Ascending aorta (tissue), 2 donors: ENCODE measurements around the gene CCDC141. TPM values are rescaled to one million over a fixed set of nuclear protein-coding genes. Genes with fewer than 3 reads are reported as not detected.

Experiments used
- DNase-seq, 2 donors: peaks; one replicate each; pipeline ENCODE4 v3.0.0-alpha.2; 2019; ENCODE audit warnings: low spot score in 2 of 2
- H3K27ac ChIP-seq, 2 donors: fragments of 200-600 bp; sonication (generic); one replicate each; pipeline ENCODE4 v1.5.1; 2016 to 2017; ENCODE audit warnings: mild to moderate bottlenecking in 1 of 2
- H3K27me3 ChIP-seq: fragments of 200-600 bp; sonication (generic); one replicate; pipeline ENCODE4 v1.5.1; 2017
- H3K36me3 ChIP-seq, 2 donors: fragments of 200-600 bp; sonication (generic); one replicate each; pipeline ENCODE4 v1.5.1; 2016
- H3K4me1 ChIP-seq, 2 donors: fragments of 200-600 bp; sonication (generic); one replicate each; pipeline ENCODE4 v1.5.1; 2016 to 2017; ENCODE audit warnings: mild to moderate bottlenecking in 1 of 2
- H3K4me3 ChIP-seq, 2 donors: fragments of 200-600 bp; sonication (generic); one replicate each; pipeline ENCODE4 v1.5.1; 2016 to 2017; ENCODE audit warnings: mild to moderate bottlenecking in 1 of 2
- H3K9me3 ChIP-seq, 2 donors: fragments of 200-600 bp; sonication (generic); one replicate each; pipeline ENCODE4 v1.5.1; 2016
- CTCF ChIP-seq, 3 experiments: fragments of 200-600 bp in 2 of 3; fragments of 450-650 bp in 1 of 3; sonication (generic) in 2 of 3; IDR thresholded peaks; one replicate each; pipeline ENCODE4 v1.5.1; 2016 to 2019; ENCODE audit warnings: antibody characterized with exemption in 3 of 3, mild to moderate bottlenecking in 1 of 3, moderate library complexity in 1 of 3
- intact Hi-C: fragments of 100-400 bp; cut with DNase I; formaldehyde crosslinking; loops from one replicate; pipeline ENCODE4 v1.15.1; 2023
- total RNA-seq: library from RNA; depleted of rRNA; stranded (reverse); fragments of >200 nt; gene quantifications from one replicate; pipeline ENCODE4 v1.1.0, GENCODE V29; 2016

Gene CCDC141
- total RNA-seq, 1 donor from 2014 or later: 2.0 TPM

DNA sequence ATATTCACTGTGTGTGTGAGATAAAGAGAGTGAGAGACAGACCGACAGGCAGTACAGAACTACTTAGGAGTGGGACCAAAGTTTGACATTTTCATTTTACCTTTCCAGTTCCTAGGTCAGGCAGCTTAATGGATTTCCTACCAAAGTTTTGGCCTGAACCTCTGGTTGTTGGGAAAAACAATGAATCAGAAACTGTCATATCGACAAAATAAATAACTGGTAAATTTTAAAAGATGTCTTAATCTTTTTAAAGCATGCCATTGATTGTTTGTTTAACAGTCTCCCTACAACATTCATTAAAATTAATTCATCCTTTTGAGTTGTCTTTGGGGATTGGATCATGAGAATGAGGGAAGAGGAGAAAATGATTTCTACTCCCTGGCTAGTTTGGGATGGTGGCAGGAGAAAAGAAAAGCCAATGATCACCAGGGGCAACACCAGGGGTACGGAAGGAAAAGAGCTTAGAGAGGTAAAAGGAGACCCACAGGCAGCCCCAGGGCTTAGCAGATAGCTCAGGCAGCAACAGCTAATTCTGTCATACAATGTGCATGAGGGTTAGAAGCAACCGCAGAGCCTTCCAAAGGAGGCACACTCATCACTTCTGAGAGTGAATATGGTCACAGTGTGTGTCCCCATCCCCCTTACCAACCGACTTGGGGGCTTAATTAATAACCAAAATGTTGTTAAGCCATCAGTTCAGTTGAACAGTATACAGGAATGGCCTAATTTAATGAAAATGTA, 98.5 kb downstream of the CCDC141 start:
- no peak for DNase-seq
- H3K4me3 ChIP-seq: no peak overlapping the region
- no peak for TF ChIP-seq CTCF (IDR thresholded peaks at IDR 0.05)
- intact Hi-C loops: no loop called here
- H3K4me1 ChIP-seq: no peaks in the 10 kb centered on the region
- no peaks in the 10 kb centered on the region for H3K36me3 ChIP-seq
- no peak overlapping the region for H3K27ac ChIP-seq
- H3K27me3 ChIP-seq: no peaks in the 10 kb centered on the region
- no peaks in the 10 kb centered on the region for H3K9me3 ChIP-seq

DNA sequence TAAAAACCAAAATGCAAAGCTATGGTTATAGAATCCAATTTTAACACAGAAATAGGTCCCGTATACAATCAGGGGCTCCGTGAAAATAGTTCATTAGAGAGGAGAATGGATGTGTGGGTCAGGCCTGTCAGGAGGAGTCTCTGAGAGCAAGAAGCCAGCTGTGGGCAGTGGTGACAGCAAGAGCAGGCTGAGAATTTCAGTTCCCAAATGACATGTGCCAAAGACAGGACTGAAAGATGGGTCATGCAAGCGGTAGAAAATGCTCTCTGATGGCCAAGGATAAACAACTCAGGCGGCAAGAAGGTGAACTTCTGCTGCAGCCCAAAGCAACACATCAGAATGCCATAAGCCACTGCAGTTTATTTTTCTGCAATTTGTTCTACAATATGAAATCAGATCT, 100.4 kb downstream of the CCDC141 start:
- Histone ChIP-seq H3K4me1 (no peaks in the 10 kb centered on the region), H3K27ac (no peak overlapping the region), H3K36me3 (no peaks in the 10 kb centered on the region), H3K4me3 (no peak overlapping the region), H3K9me3 (no peaks in the 10 kb centered on the region), H3K27me3 (no peaks in the 10 kb centered on the region)
- intact Hi-C loops: no loop called here
- TF ChIP-seq CTCF (IDR thresholded peaks at IDR 0.05): no peak
- no peak for DNase-seq

GRCh38 chr2:178949151-178949550, 100.8 kb downstream of the CCDC141 start:
- Histone ChIP-seq H3K27ac (no peak overlapping the region), H3K9me3 (no peaks in the 10 kb centered on the region), H3K4me1 (no peaks in the 10 kb centered on the region), H3K36me3 (no peaks in the 10 kb centered on the region), H3K27me3 (no peaks in the 10 kb centered on the region), H3K4me3 (no peak overlapping the region)
- TF ChIP-seq CTCF (IDR thresholded peaks at IDR 0.05): no peak
- intact Hi-C loops: no loop called here
- no peak for DNase-seq

- Histone ChIP-seq H3K36me3 (no peaks in the 10 kb centered on the region), H3K27me3 (no peaks in the 10 kb centered on the region), H3K4me3 (no peak overlapping the region), H3K4me1 (no peaks in the 10 kb centered on the region), H3K27ac (no peak overlapping the region), H3K9me3 (no peaks in the 10 kb centered on the region)
- no peak for DNase-seq
- TF ChIP-seq CTCF (IDR thresholded peaks at IDR 0.05): no peak
- intact Hi-C loops: no loop called here
These were observed 102.9 kb downstream of the CCDC141 start for GRCh38 chr2:178947006-178947405.

GRCh38 chr2:178946494-178946893, 103.4 kb downstream of the CCDC141 start:
- intact Hi-C loops: no loop called here
- no peaks in the 10 kb centered on the region for H3K27me3 ChIP-seq
- H3K27ac ChIP-seq: no peak overlapping the region
- DNase-seq: no peak
- no peaks in the 10 kb centered on the region for H3K4me1 ChIP-seq
- H3K4me3 ChIP-seq: no peak overlapping the region
- no peaks in the 10 kb centered on the region for H3K9me3 ChIP-seq
- no peak for TF ChIP-seq CTCF (IDR thresholded peaks at IDR 0.05)
- H3K36me3 ChIP-seq: no peaks in the 10 kb centered on the region

GRCh38 chr2:178943745-178944144, 106.2 kb downstream of the CCDC141 start:
- H3K27me3 ChIP-seq: no peaks in the 10 kb centered on the region
- no peak overlapping the region for H3K27ac ChIP-seq
- no peaks in the 10 kb centered on the region for H3K4me1 ChIP-seq
- TF ChIP-seq CTCF (IDR thresholded peaks at IDR 0.05): no peak
- H3K9me3 ChIP-seq: no peaks in the 10 kb centered on the region
- intact Hi-C loops: no loop called here
- H3K36me3 ChIP-seq: no peaks in the 10 kb centered on the region
- DNase-seq: no peak
- H3K4me3 ChIP-seq: no peak overlapping the region
